ENCODE data around the gene CLK2.
"Not testable (repeated sequence)": the region's sequence is repeated elsewhere in the genome, so short reads cannot be mapped to it uniquely, and the experiment has no call there.

CLK2 gene

GRCh38 chr1:155296661-155297060 lies 23.4 kb upstream of the CLK2 start:
- DNase-seq (ENCODE audit: low spot score) = no peak

GRCh38 chr1:155295942-155296267 lies 22.6 kb upstream of the CLK2 start:
- DNase-seq (ENCODE audit: low spot score) = no peak

- no peak for DNase-seq (ENCODE audit: low spot score)
Measured at GRCh38 chr1:155295183-155295941, 22.1 kb upstream of the CLK2 start.

- DNase-seq (ENCODE audit: low spot score) = no peak
Measured at GRCh38 chr1:155294520-155295182, 21.3 kb upstream of the CLK2 start.

GRCh38 chr1:155293086-155293749 lies 19.9 kb upstream of the CLK2 start:
- no peak for DNase-seq (ENCODE audit: low spot score)

GRCh38 chr1:155291006-155291405 lies 17.7 kb upstream of the CLK2 start:
- DNase-seq (ENCODE audit: low spot score) = not testable (repeated sequence)

GRCh38 chr1:155287987-155288543 lies 14.8 kb upstream of the CLK2 start:
- DNase-seq (ENCODE audit: low spot score) = no peak

- no peak for DNase-seq (ENCODE audit: low spot score)
Measured at GRCh38 chr1:155286544-155286943, 13.2 kb upstream of the CLK2 start.

- DNase-seq (ENCODE audit: low spot score) = no peak
Measured at GRCh38 chr1:155285631-155286044, 12.3 kb upstream of the CLK2 start.

GRCh38 chr1:155285063-155285462 lies 11.8 kb upstream of the CLK2 start:
- no peak for DNase-seq (ENCODE audit: low spot score)

GRCh38 chr1:155284476-155284875 lies 11.2 kb upstream of the CLK2 start:
- no peak for DNase-seq (ENCODE audit: low spot score)

GRCh38 chr1:155282488-155283091 lies 9.3 kb upstream of the CLK2 start:
- DNase-seq (ENCODE audit: low spot score) = no peak

GRCh38 chr1:155279268-155279667 lies 6.0 kb upstream of the CLK2 start:
- DNase-seq (ENCODE audit: low spot score) = no peak

GRCh38 chr1:155278689-155279160 lies 5.4 kb upstream of the CLK2 start:
- peak; percentile 40 for DNase-seq (ENCODE audit: low spot score)

GRCh38 chr1:155277902-155278688 lies 4.8 kb upstream of the CLK2 start:
- peak; percentile 86 for DNase-seq (ENCODE audit: low spot score)

GRCh38 chr1:155277070-155277901 lies 4.0 kb upstream of the CLK2 start, which contains the start of gene HCN3:
Gene HCN3 (plus strand): TSS chr1:155277463. CDS start chr1:155277591, 128 bp downstream.
- peak; percentile 98 for DNase-seq (ENCODE audit: low spot score)

GRCh38 chr1:155272466-155273342 lies 600 bp downstream of the CLK2 start:
- DNase-seq (ENCODE audit: low spot score) = peak; percentile 79

GRCh38 chr1:155269381-155269780 lies 3.9 kb downstream of the CLK2 start:
- no peak for DNase-seq (ENCODE audit: low spot score)

- no peak for DNase-seq (ENCODE audit: low spot score)
Measured at GRCh38 chr1:155268630-155269029, 4.7 kb downstream of the CLK2 start.
